CD4-positive, alpha-beta T cell treated with Interleukin-6 at 100 ng/mL for 8 hours (primary cell): ENCODE data around the gene ASIC3.
A peak's percentile ranks its signal among the peaks of the same experiment; 100 is the strongest.

Experiments used
- DNase-seq: peaks from one replicate; pipeline ENCODE4 v3.0.0-alpha.2; 2020; ENCODE audit warnings: mixed read lengths, low spot score

Gene ASIC3

DNA sequence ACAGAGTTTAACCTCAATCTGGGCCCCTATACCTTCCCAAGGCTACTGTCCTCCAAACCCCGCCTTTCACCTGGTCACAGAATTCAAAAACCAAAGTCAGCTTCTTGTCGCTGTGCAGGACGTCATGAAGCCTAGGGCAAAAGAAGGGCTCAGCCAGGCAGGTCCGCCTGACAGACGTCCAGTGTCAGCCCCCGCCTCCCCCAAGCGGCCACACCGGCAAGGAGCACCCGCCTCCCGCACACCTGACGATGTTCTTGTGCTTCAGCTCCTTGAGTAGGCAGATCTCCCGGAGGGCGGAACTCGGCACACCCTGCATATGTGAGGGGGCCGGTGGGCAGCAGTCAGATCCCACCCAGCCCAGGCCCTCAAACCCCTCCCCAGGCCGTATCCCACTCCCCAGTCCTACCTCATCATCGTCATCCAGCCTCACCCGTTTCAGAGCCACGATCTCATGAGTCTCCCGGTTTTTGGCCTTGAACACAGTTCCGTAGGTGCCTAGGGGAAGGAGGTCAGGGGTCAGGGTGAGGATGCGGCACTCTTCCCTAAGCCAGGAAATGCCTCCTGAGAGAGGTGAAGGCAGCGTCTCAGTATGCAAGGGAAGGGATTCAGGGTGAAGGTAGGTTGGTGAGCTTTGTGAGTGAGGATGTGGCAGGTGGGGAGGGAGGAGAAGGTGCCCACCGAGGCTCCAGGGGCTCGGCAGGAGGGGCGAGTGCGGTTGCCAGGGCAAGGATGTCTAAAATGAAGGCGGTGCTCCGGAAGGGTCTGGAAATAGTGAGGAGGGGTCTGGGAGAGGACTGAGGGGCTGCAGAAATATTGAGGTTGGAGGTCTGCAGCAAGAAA is 8.6 kb downstream of the ASIC3 start:
- DNase-seq: no peak

DNA sequence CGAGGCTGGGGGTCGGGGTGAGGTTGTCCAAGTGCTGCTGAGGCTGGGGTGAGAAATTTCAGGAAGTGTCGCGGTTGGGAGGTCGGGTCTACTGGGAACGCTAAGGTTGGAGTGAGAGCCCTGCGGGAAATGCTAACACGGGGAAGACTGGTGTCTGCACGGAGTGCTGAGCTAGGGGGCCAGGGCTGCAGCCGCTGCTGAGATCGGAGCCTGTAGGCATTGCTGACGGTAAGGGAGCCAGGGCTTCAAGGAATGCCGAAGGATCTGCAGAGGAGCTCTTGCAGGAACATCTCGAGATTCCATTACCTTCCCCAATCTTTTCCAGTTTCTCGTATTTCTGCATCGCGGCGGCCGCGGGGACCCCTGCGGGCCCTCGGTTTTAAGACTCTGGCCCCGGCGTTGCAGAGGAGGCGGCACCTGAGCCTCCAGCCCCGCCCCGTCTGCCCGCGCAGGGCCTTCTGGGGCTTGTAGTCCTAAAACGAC is 9.2 kb downstream of the ASIC3 start, which contains the start of gene CDK5:
Gene CDK5, minus strand, starts transcription at position 392 of the 483 bp plus-strand sequence. Its CDS starts 49 bp downstream, at position 343.
- no peak for DNase-seq

- peak; percentile 99 for DNase-seq
These were observed 9.9 kb downstream of the ASIC3 start for GRCh38 chr7:151057989-151058780.

- DNase-seq: no peak
These were observed 10.5 kb downstream of the ASIC3 start for GRCh38 chr7:151058781-151059366.

- peak; percentile 58 for DNase-seq
These were observed 11.2 kb downstream of the ASIC3 start, which contains the start of gene SLC4A2 for GRCh38 chr7:151059367-151060112. Gene SLC4A2, plus strand, starts transcription at chr7:151059589. Its CDS starts 2,399 bp downstream, at chr7:151061988.

DNA sequence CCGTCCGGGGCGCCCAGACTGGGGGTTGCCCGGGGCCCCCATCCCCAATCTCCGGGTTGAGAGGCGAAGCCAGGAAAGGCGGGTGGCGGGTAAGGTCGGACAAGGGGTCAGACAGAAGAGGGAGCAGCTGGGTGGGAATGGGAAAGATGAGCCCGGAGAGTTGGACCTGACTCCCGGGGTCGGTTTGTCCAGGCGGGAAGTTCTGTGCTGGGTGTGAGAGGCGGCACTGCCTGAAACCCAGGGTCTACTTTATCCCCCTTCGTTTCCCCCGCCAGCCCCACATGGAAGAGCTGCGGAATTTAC is 11.7 kb downstream of the ASIC3 start:
- DNase-seq: no peak

- no peak for DNase-seq
These were observed 12.3 kb downstream of the ASIC3 start for GRCh38 chr7:151060416-151061212.

- no peak for DNase-seq
These were observed 13.1 kb downstream of the ASIC3 start for GRCh38 chr7:151061213-151062110.

- DNase-seq: no peak
These were observed 13.7 kb downstream of the ASIC3 start for GRCh38 chr7:151062111-151062398.

- DNase-seq: no peak
These were observed 14.3 kb downstream of the ASIC3 start for GRCh38 chr7:151062399-151063211.

DNA sequence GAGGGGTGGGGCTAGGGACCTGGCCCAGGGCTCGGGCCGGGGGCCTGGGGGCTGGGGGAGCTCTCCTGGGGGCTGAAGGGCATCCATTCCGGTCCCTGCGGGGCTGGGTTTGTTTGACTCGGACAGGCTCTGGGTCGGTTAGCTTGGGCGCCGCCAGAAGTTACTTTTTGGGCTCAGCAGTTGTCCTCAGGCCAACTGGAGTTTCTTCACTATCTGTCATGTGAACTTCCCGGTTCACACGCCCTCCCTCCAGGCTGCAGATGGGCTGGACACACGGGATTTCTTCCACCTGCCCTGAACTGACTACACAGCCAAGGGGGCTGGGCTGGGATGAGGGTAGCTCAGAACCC is 14.9 kb downstream of the ASIC3 start:
- no peak for DNase-seq

DNA sequence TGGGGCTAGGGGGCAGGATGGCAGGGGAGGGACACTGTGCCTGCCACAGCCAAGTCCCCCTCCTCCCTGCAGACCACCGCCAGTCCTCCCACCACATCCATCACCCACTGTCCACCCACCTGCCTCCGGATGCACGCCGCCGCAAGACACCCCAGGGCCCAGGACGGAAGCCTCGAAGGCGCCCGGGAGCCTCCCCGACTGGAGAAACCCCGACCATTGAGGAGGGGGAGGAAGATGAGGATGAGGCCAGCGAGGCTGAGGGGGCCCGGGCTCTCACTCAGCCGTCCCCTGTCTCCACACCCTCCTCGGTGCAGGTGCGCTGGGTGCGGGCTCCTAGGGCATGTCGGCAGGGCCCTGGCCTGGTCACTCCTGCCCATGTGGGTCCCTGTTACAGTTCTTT is 16.1 kb downstream of the ASIC3 start:
- DNase-seq: no peak

DNA sequence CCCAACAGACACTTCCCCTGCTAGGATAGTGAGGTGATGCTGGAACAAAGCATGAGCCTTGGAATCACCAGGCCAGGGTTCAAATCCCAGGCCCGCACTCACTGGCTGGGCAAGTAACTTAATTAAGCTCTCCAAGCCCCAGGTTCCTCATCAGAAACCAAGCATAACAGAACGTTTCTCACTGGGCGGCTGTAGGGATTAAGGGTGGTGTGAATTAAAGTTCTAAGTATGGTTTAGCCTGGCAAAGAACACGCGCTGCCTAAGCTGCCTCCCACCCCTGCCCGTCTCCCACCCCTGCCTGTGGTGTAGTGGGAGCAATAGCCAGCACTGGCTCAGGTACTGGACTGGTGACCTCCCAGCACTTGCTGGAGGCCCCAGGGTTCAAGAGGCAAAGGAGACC is 16.7 kb downstream of the ASIC3 start:
- DNase-seq: no peak

- no peak for DNase-seq
These were observed 17.2 kb downstream of the ASIC3 start for GRCh38 chr7:151065516-151065915.

GRCh38 chr7:151066273-151066974 is 18.1 kb downstream of the ASIC3 start:
- DNase-seq: no peak

GRCh38 chr7:151068069-151068773 is 19.9 kb downstream of the ASIC3 start:
- DNase-seq: no peak

- no peak for DNase-seq
These were observed 21.7 kb downstream of the ASIC3 start for GRCh38 chr7:151069841-151070573.

GRCh38 chr7:151070574-151070960 is 22.2 kb downstream of the ASIC3 start:
- no peak for DNase-seq
